Middle frontal gyrus (tissue), 1 donor: ENCODE results near the gene PTPRN2.
"Not testable (repeated sequence)": the region's sequence is repeated elsewhere in the genome, so short reads cannot be mapped to it uniquely, and the experiment has no call there.

Experiments
- DNase-seq: peaks from one replicate; pipeline ENCODE4 v3.0.0-alpha.2; 2015; ENCODE audit warnings: low spot score; ENCODE audit errors: extremely low spot score

PTPRN2 gene

DNA sequence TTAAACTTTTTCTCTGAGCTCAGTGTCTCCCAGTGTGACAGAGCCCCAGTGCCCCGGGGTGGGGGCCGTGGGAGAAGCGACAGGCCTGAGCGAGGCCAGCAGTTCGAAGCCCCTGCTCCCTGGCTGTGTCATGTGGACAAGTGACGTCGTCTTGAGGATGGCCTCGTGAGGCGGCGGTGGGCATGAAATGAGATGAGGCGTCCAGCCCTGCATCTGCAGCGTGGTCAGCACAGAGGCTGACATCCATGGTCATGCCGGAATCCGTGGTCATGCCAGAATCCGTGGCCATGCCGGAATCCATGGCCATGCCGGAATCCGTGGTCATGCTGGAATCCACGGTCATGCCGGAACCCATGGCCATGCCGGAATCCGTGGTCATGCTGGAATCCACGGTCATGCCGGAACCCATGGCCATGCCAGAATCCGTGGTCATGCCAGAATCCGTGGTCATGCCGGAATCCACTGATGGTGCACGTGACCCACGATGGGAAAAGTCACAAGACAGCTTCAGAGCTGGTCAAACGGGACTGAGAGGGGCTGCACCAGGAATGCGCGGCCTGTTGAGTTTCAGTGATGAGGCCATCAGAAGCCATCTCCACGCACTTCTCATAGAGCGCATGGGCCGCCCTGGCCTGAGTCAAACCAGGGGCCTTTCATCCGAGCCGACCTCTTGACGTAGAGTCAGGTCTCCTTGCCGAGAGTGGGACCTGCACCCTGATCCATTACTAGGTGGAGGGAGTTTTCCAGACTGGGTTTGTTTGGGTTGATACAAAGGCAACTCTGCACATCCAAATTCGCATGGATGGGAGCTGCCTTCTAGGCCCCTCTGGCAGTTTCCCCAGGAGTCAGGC lies 342.5 kb downstream of the PTPRN2 start:
- no peak for DNase-seq

DNA sequence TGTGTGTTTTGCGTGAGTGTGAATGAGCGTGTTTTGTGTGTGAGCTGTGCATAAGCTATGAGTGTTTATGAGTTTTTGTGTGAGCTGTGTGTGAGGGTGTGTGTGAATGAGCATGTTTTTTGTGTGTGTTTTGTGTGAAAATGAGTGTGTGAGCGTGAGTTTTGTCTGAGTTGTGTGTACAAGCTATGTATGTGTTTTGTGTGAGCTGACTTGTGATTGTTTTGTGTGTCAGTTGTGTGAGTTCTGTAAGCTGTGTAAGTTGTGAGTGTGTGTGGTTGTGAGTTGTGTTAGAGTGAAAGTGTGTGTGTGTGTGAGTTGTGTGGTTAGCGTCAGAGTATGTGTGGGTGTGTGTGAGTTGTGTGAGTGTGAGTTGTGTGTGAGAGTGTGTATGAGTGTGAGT lies 343.2 kb downstream of the PTPRN2 start:
- no peak for DNase-seq

DNA sequence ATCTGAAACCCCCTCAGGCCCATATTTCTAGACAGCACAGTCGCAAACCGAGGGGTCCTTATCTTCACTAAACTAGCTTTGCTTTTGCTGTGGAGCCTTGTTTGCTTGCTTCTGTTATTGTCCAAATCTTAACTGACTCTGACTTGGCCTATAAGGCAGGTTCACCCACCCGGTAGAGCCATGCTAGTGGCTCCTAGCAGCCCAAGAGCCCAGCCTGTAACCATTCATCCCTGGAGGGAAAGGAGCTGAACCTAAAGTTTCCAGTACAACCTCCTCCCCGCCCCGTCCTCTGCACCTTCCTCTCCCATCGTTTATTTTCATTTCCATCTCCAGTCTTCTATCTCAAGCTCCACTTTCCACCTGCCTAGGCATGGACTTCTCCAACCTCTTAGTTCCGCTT lies 345.7 kb downstream of the PTPRN2 start:
- DNase-seq: no peak

DNA sequence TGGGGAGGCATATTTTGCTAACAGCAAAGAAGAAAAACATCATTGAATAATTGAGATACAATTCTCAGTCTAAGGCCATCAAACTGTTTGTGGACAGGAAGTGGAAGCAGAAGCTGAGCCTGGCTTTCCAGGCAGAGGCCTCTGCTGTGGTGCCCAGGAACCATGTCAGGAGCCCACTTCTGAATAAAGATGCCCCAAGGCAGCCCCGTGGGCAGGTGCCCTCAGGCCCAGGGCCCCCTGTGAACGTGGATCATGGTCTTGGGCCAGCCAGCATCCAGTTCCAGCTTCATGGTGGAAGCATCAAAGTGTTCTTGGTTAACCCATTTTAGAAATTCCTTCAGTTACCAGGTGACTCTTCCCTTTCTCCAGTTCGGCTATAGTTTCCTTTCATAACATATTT lies 346.8 kb downstream of the PTPRN2 start:
- no peak for DNase-seq

DNA sequence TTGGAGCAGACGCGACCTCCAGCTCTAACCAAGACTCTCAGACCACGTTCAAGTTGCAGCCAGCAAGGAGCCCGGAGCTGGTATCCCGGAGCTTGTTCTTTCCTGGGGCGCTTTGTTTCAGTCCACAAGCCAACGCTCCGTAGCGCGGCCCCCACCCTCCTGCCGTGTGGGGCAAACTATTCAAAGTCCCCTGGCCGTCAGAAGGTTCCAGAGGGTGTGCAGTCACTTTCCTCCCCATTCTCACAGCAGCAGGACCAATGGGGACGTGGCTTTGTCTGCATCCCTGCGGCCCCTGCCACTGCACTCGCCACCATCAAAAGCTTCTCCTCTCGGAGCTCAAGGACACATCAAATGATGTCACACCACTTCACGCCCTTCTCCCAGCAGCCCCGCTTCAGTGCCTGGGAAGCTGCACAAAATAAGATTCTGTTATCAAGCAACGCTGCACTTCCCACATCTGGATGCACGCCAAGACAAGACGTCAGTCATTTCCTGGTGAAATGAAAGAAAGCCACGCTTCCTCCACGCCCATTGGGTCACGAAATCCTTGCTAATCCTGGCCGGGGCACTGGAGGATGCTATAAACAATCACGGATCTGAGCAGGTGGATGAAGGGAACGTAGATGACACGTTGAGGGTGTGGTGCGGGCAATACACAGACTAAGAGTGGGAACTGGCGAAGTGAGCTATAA lies 348.2 kb downstream of the PTPRN2 start:
- no peak for DNase-seq

DNA sequence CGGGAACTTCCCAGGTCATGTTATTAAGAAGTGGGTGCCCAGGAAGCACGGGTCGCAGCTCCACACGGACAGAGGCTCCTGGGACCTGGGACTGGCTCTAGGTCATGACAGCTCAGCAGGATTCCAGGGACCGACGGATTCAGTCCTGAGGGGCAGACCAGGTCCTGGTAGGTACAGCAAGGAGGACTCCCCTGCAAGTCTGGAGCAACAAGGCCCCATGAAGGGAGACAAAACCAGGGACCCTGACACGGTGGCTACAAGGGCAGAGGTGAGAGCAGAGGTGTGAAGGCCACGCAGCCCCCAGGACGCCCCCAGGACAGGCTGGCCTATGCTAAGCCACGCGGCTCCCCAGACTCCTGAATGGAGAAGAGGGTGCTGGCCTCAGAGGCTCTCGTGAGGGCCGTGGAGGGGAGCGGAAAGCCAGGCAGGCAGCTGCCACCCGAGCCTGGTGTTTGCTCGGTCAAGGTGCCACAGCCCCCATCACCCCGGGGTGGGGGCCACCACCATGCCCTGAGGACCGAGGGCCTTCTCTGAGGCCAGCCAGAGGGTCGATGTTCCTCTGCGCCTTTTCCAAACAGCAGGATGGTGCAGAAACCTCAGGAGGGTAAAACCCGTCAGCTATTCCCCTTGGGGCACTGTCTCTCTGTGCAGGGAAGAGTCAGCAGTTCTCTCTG lies 348.9 kb downstream of the PTPRN2 start:
- DNase-seq: no peak

DNA sequence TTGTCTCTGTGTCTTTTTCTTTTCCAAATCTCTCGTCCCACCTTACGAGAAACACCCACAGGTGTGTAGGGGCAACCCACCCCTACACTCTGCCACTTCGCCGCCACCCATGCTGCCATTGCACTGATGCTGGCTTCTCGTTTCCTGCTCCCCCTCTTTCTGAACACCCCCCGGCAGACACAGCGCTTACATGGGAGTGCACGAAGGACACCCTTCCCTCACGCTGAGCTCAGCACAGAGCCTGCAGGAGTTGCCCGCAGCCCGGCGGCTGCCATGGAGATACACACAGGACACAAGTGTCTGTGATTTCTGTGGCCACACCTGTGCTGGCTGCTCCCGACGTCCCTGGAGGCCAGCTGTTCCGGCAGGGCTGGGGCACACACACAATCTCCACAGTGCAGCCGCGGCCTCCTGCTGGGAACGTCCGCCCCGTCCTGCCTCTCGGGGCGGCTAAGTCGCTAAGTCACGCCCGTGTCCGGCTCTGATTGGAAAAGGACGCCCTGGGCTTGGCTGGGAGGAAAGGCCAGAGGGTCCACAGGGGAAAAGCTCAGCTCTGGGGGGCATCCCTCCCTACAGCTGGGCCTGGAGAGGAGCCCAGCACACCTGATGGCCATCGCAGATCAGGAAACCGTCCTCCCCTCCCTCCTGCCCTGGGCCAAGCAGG lies 349.8 kb downstream of the PTPRN2 start:
- no peak for DNase-seq

DNA sequence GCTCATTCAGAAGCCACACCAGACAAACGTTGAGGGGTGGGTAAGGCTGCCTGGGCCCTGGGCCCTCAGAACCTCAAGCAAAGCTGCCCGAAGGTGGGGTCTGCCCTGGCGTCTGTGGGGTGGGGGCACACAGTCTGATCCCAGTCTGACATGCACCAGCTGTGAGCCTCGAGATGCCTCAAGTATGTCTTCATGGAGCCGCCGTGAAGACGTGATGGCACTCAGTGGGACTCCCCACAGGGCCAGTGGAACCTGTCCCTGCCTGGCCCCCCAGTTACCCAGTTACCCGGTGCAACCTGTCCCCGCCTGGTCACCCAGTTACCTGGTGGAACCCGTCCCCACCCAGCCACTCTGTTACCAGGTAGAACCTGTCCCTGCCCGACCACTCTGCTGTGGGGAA lies 351.2 kb downstream of the PTPRN2 start:
- no peak for DNase-seq

DNA sequence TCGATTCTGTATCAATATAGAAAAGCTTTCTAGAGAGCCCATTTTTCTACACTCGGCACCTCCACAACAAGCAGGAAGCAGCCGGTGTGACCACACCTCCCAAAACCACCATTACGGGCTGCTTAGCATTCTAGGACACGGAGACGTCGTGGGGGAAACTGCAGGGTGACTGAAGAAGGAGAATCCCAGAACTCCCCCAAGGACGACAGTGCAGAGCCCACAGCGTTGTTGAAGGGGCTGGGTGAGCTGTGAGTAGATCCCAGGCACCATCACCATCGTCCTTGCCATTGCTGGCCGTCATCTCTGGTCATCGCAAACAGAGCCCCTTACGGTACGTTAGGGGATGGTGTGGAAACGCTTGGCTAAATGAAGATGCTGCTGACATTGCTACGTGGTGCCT lies 351.8 kb downstream of the PTPRN2 start:
- no peak for DNase-seq

DNA sequence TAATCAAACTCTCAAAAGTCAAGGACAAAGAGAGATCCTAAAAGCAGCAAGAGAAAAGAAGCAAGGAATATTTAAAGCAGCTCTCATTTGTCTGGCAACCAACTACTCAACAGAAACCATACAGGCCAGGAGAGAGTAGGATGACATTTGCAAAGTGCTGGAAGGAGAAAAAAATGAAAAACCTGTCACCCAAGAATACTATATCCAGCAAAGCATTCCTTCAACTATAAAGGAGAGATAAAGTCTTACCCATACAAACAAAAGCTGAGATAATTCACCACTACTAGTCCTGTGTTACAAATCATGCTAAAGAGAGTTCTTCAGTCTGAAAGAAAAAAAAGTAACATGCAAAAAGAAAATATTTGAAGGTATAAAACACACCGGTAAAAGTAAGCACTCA lies 357.7 kb downstream of the PTPRN2 start:
- no peak for DNase-seq

DNA sequence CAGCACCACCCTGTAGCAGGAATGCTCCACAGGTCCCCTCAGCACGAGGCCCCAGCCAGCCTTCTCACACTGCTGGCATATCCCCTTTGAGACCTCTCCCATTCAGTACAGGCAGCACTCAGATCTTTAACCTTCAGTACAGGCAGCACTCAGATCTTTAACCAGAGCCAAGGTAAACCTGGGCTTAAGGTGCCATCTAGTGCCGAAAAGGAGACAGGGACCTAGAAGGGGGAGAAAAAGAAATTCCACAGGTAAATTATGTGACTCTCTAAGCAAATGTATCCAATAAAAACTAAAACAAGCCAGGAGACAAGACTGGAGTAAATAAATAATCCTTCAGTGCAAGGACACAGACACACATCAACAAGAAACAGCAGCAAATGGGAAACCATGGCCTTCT lies 358.6 kb downstream of the PTPRN2 start:
- DNase-seq: no peak

DNA sequence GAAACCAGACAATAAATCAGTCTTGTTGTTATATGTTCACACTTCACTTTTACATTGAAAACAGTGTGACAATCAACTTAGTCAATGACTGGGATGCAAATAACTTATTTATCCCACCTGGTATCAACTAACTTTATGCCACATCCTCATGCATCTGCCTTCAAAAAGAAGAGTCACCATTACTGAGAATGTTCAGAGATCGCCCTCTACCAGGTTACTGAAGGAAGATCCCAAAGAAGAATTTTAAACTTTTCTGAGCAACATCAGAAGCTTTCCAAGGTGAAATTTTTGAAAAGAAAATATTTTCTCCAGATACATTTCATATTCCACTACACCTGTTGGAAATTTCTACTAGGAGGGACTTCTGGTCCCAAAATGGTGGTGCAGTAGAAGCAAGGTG lies 359.5 kb downstream of the PTPRN2 start:
- DNase-seq: no peak

DNA sequence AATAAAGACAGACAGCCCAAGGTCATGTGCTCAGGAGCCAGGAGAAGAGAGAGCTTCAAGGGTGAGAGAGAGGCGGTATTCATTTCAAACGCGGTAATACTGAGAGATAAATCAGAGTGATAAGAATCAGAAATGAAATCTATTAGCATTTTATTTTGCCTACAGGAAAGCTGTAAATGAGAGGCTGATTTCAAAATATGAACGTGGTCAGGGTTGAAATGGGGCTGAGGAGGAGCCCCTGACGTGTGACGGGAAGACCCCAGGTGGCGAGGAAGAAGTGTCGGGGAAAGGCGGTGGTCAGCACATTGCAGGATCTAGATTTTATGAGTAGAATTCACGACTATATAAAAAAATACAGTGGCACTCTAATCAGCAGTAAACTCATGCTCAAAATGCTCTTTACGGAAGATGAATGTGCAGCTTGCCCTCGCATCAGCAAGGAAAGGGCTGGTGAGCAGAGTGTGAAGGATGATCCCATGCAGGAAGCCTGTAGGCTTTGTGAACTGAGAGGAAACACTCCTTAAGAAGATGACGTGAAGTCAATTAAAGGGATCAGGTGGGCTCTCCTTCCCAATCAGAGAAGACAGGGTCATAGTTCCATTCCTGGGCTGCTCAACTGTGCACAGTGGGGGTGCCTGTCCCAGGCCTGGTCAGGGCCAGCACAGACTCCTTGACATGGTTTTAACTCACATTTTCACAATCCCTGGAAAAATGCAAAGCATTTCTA lies 360.2 kb downstream of the PTPRN2 start:
- no peak for DNase-seq

DNA sequence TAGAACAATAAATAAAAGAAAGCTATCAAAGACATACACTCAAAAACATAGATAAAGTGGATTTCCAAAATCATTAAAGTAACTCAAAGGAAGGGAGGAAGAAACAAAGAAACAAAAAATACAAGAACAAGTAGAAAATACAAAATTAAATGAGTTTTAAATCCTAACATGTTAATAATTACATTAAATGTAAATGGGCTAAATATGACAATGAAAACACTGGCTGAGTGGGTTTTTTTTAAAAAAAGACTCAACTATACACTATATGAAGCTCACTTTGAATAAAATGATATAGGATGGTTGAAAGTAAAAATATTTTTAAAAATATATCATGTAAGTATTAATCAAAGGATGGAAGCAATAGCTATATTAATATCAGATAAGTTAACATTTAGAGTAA lies 371.4 kb downstream of the PTPRN2 start:
- DNase-seq: no peak

DNA sequence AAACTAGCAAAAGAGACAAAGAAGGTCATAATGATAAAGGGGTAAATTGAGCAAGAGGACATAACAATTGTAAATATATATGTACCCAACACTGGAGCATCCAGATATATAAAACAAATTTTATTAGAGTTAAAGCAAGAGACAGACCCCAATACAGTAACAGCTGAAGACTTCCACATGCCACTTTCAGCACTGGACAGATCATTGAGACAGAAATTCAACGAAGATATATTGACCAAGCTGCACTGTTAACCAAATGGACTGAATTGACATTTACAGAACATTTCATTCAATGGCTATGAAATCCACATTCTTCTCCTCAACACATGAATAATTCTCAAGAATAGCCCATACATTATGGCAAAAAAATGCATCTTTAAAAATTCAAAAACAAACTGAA lies 378.2 kb downstream of the PTPRN2 start:
- no peak for DNase-seq

DNA sequence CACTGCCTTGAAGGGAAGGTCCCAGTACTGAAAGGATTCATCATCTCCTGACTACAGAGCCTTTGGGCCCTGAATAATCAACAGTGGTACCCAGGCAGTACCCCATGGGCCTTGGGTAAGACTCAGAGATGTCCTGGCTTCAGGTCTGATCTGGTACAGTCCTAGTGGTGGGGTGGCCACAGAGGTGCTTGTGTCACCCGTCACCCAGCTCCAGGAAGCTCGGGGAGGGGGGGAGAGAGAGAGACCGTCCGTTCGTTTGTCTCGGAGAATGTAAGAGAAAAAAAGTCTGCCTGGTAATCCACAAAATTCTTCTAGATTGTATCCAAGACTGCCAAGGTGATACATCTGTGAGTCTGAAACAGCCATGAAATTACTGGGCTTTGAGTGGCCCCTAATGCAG lies 381.3 kb downstream of the PTPRN2 start:
- DNase-seq: no peak

DNA sequence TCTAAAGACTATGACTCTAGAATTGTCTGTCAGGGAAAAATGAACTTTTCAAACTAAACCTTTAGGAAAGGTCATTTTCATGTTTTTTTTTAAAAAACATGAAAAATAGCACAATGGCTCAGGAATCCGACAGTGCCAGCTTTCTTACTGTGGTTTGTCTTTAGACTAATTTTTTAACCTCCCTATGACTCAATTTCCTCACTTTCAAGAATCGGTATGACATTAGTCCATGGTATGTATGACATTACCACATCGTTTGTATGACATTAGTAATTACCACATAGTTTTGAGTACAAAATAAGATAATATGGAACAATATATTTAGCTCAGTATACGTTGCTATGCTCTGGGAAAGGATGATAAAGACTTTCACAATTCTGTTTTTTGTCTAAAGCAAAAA lies 383.2 kb downstream of the PTPRN2 start:
- DNase-seq: no peak

DNA sequence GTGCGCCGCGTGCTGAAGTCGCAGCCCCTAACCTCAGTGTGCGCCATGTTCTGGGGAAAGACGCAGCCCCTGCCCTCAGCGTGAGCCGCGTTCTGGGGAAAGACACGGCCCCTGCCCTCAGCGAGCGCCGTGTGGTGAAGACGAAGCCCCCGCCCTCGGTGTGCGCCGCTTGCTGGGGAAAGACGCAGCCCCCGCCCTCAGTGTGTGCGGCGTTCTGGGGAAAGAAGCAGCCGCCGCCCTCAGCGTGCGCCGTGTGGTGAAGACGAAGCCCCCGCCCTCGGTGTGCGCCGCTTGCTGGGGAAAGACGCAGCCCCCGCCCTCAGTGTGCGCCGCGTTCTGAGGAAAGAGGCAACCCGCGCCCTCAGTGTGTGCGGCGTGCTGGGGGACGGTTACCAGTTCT lies 383.7 kb downstream of the PTPRN2 start:
- not testable (repeated sequence) for DNase-seq

DNA sequence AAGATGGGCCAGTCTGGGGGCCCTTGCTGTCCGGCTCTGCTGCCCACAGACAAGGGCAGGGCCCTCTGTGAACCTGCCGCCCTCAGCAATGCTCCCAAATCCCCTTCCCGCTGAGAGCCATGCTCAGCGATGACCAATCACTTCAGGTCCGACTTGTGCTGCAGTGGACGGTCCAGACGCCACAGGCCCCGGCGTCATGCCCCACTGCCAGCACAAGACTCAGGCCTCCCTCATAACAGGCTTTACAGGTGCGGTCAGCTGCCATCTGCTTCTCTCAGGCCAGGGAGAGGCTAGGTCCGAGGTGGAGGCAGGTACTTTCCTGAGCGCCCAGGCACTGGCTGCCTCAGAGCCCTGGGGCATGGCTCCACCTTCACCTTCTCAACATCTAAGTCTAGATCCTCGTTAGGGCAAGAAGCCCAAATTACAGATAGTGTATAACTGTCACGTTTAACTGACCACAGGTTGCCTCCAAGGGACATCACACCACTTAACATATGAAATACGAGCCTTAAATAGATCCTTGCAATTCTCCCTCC lies 393.2 kb downstream of the PTPRN2 start:
- DNase-seq: no peak

DNA sequence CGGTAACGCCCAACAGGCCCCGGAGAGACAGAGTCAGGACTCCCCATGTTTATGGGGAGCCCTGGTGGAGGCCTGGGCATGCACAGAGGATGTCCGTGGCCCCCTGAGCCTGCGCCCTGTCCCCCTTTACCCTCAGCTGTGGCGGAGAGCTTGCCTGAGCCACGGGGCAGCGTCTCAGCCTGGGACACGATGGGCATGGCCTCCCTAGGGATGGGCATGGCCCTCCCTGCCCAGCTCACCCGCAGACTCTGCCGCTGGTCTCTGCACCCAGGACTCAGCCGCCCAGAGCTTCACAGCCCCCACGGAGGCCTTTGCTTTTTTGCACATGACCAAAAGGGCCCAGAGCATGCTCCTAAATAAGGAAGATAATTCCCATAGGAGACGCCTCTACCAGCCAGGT lies 394.2 kb downstream of the PTPRN2 start:
- no peak for DNase-seq

DNA sequence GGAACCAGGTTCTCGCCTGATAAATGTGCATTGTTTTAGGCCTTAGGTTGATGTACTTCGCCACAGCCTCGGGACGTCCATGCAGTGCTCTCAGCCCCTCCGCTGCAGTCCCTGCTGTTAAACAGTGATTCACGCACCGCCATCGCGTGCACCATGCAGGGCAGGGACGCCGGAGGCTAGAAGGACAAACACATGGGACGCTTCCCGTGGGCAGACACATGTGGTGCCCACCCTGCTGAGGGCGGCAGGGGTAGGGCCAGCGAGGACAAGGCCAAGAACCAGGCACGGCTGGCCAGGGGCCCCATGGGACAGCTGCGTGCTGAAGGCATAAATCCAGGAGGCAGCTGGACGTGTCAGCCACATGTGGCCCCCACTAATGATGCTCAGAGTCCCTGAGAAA lies 394.7 kb downstream of the PTPRN2 start:
- no peak for DNase-seq
